ENCODE data around the gene BRSK2.

GRCh38 chr11:1444321-1444720, 54.6 kb downstream of the BRSK2 start:
- no peak for TF ChIP-seq USF2 (IDR thresholded peaks at IDR 0.05; ENCODE audit: low read depth, low read length)
- no peak for TF ChIP-seq POLR2A (IDR thresholded peaks at IDR 0.05; ENCODE audit: low read depth, low read length)
- no peak for TF ChIP-seq CTCF (conservative IDR thresholded peaks at IDR 0.05; ENCODE audit: low read depth, low read length)
- TF ChIP-seq MXI1 (IDR thresholded peaks at IDR 0.05; ENCODE audit: borderline replicate concordance, low read depth, low read length), result no peak
- no peak for TF ChIP-seq SMC3 (IDR thresholded peaks at IDR 0.05; ENCODE audit: low read depth, low read length)
- no peak for TF ChIP-seq CEBPB (IDR thresholded peaks at IDR 0.05; ENCODE audit: low read depth, low read length)
- TF ChIP-seq BHLHE40 (IDR thresholded peaks at IDR 0.05; ENCODE audit: low read depth, low read length), result no peak
- TF ChIP-seq RFX5 (IDR thresholded peaks at IDR 0.05; ENCODE audit: low read depth, low read length), result no peak
- TF ChIP-seq MAFK (IDR thresholded peaks at IDR 0.05; ENCODE audit: low read depth, low read length), result no peak
- TF ChIP-seq RAD21 (IDR thresholded peaks at IDR 0.05; ENCODE audit: low read length), result no peak
- no peak for TF ChIP-seq ELK1 (IDR thresholded peaks at IDR 0.05; ENCODE audit: borderline replicate concordance, low read depth, low read length)

All from IMR-90 (cell line).